Large intestine (tissue), 3 donors: ENCODE measurements around the gene RILPL2. TPM values are rescaled to one million over a fixed set of nuclear protein-coding genes. Genes with fewer than 3 reads are reported as not detected.
"Not testable (repeated sequence)": the region's sequence is repeated elsewhere in the genome, so short reads cannot be mapped to it uniquely, and the experiment has no call there.

Source experiments
- DNase-seq, 2 donors: peaks; one replicate each; pipeline versions ENCODE4 v3.0.0 to v3.0.0-alpha.2; 2013
- H3K27ac ChIP-seq: one replicate; pipeline ENCODE4 v1.5.1; 2013; ENCODE audit warnings: low read length
- H3K27me3 ChIP-seq: 2 replicates; pipeline ENCODE4 v1.6.1; 2013; ENCODE audit warnings: low read length; ENCODE audit not compliant: control insufficient read depth, insufficient read depth
- H3K36me3 ChIP-seq: 2 replicates; pipeline ENCODE4 v1.6.1; 2013; ENCODE audit warnings: low read length; ENCODE audit not compliant: control insufficient read depth, insufficient read depth
- H3K4me1 ChIP-seq: one replicate; pipeline ENCODE4 v1.6.1; 2013; ENCODE audit warnings: low read length; ENCODE audit not compliant: control insufficient read depth, insufficient read depth
- H3K4me3 ChIP-seq: one replicate; pipeline ENCODE4 v1.5.1; 2013; ENCODE audit warnings: low read length
- H3K9me3 ChIP-seq: one replicate; pipeline ENCODE4 v1.6.1; 2013; ENCODE audit warnings: mild to moderate bottlenecking, low read depth, low read length, moderate library complexity; ENCODE audit not compliant: control insufficient read depth
- WGBS: methylation state at CpG from one replicate; pipeline ENCODE4 v1.1.5; 2013; ENCODE audit warnings: low lambda C conversion rate; ENCODE audit not compliant: insufficient coverage; 5-methylcytosine and 5-hydroxymethylcytosine counted together
- polyA plus RNA-seq: library from polyadenylated mRNA; unstranded; fragments of 120-200 nt; gene quantifications from one replicate; pipeline ENCODE4 v1.2.1, GENCODE V29; 2013

Gene RILPL2
- polyA plus RNA-seq, 1 donor, result 1.7 TPM

- not testable (repeated sequence) for H3K27me3 ChIP-seq, DNase-seq, H3K4me1 ChIP-seq, H3K9me3 ChIP-seq, H3K4me3 ChIP-seq, H3K27ac ChIP-seq
- no CpG with 5 or more reads among the region's 15 CpGs for WGBS
- H3K36me3 ChIP-seq, result peaks cover 56% of the 10 kb centered on the region
These were observed 29.2 kb downstream of the RILPL2 start for GRCh38 chr12:123407269-123407668.

- Histone ChIP-seq H3K36me3 (peaks cover 63% of the 10 kb centered on the region), H3K9me3 (no peaks in the 10 kb centered on the region), H3K27ac (no peak overlapping the region), H3K4me1 (no peaks in the 10 kb centered on the region), H3K4me3 (no peak overlapping the region), H3K27me3 (no peaks in the 10 kb centered on the region)
- no CpG with 5 or more reads among the region's 9 CpGs for WGBS
- DNase-seq, result no peak
These were observed 31.9 kb downstream of the RILPL2 start for GRCh38 chr12:123404581-123404980.

- WGBS, result no CpG with 5 or more reads among the region's 15 CpGs
- no peaks in the 10 kb centered on the region for H3K9me3 ChIP-seq
- no peaks in the 10 kb centered on the region for H3K4me1 ChIP-seq
- no peak overlapping the region for H3K27ac ChIP-seq
- no peaks in the 10 kb centered on the region for H3K27me3 ChIP-seq
- no peak overlapping the region for H3K4me3 ChIP-seq
- peaks cover 75% of the 10 kb centered on the region for H3K36me3 ChIP-seq
- DNase-seq, result no peak
These were observed 34.5 kb downstream of the RILPL2 start for GRCh38 chr12:123401753-123402683.

GRCh38 chr12:123399255-123399617 lies 37.2 kb downstream of the RILPL2 start:
- WGBS, result no CpG with 5 or more reads among the region's 6 CpGs
- no peaks in the 10 kb centered on the region for H3K9me3 ChIP-seq
- H3K36me3 ChIP-seq, result peaks cover 74% of the 10 kb centered on the region
- no peak overlapping the region for H3K27ac ChIP-seq
- no peaks in the 10 kb centered on the region for H3K27me3 ChIP-seq
- no peak overlapping the region for H3K4me3 ChIP-seq
- no peaks in the 10 kb centered on the region for H3K4me1 ChIP-seq
- DNase-seq, result no peak

GRCh38 chr12:123398550-123399254 lies 37.8 kb downstream of the RILPL2 start:
- Histone ChIP-seq H3K9me3 (no peaks in the 10 kb centered on the region), H3K4me3 (no peak overlapping the region), H3K4me1 (no peaks in the 10 kb centered on the region), H3K27me3 (no peaks in the 10 kb centered on the region), H3K36me3 (peaks cover 70% of the 10 kb centered on the region), H3K27ac (no peak overlapping the region)
- DNase-seq, result peak in 1 of 2 donors; percentile 31
- WGBS, result no CpG with 5 or more reads among the region's 14 CpGs

- Histone ChIP-seq H3K4me1 (no peaks in the 10 kb centered on the region), H3K9me3 (no peaks in the 10 kb centered on the region), H3K4me3 (no peak overlapping the region), H3K27me3 (no peaks in the 10 kb centered on the region), H3K27ac (no peak overlapping the region), H3K36me3 (peaks cover 70% of the 10 kb centered on the region)
- no CpG with 5 or more reads among the region's 10 CpGs for WGBS
- DNase-seq, result no peak
These were observed 38.3 kb downstream of the RILPL2 start for GRCh38 chr12:123398177-123398549.

- Histone ChIP-seq H3K9me3 (no peaks in the 10 kb centered on the region), H3K27ac (no peak overlapping the region), H3K4me3 (no peak overlapping the region), H3K27me3 (no peaks in the 10 kb centered on the region), H3K4me1 (no peaks in the 10 kb centered on the region), H3K36me3 (peaks cover 69% of the 10 kb centered on the region)
- DNase-seq, result no peak
- no CpG with 5 or more reads among the region's 6 CpGs for WGBS
These were observed 39.1 kb downstream of the RILPL2 start for GRCh38 chr12:123397400-123397799.

GRCh38 chr12:123396954-123397353 lies 39.5 kb downstream of the RILPL2 start:
- DNase-seq, result peak in 1 of 2 donors; percentile 43
- H3K4me1 ChIP-seq, result no peaks in the 10 kb centered on the region
- no peaks in the 10 kb centered on the region for H3K9me3 ChIP-seq
- H3K27ac ChIP-seq, result no peak overlapping the region
- WGBS, result no CpG with 5 or more reads among the region's 9 CpGs
- peaks cover 68% of the 10 kb centered on the region for H3K36me3 ChIP-seq
- no peak overlapping the region for H3K4me3 ChIP-seq
- H3K27me3 ChIP-seq, result no peaks in the 10 kb centered on the region

GRCh38 chr12:123396543-123396942 lies 39.9 kb downstream of the RILPL2 start:
- DNase-seq, result no peak
- no CpG with 5 or more reads among the region's 2 CpGs for WGBS
- Histone ChIP-seq H3K9me3 (no peaks in the 10 kb centered on the region), H3K36me3 (peaks cover 69% of the 10 kb centered on the region), H3K27ac (no peak overlapping the region), H3K4me1 (no peaks in the 10 kb centered on the region), H3K4me3 (no peak overlapping the region), H3K27me3 (no peaks in the 10 kb centered on the region)

- Histone ChIP-seq H3K27ac (no peak overlapping the region), H3K36me3 (peaks cover 78% of the 10 kb centered on the region), H3K4me1 (peaks cover 2% of the 10 kb centered on the region), H3K27me3 (no peaks in the 10 kb centered on the region), H3K4me3 (no peak overlapping the region), H3K9me3 (no peaks in the 10 kb centered on the region)
- WGBS, result no CpG with 5 or more reads among the region's 5 CpGs
- DNase-seq, result no peak
These were observed 41.2 kb downstream of the RILPL2 start for GRCh38 chr12:123395236-123395635.
